ENCODE data around the gene PTPRM.

The PTPRM gene

GRCh38 chr18:8328126-8328525 is 761.0 kb downstream of the PTPRM start:
- no peak for DNase-seq (ENCODE audit: low read depth)

- peak; percentile 79 for DNase-seq (ENCODE audit: low read depth)
Measured at GRCh38 chr18:8329186-8329771, 762.2 kb downstream of the PTPRM start.

- no peak for DNase-seq (ENCODE audit: low read depth)
Measured at GRCh38 chr18:8330575-8330974, 763.5 kb downstream of the PTPRM start.

- DNase-seq (ENCODE audit: low read depth) = peak; percentile 34
Measured at GRCh38 chr18:8332286-8332685, 765.2 kb downstream of the PTPRM start.

- no peak for DNase-seq (ENCODE audit: low read depth)
Measured at GRCh38 chr18:8333961-8334360, 766.8 kb downstream of the PTPRM start.

- DNase-seq (ENCODE audit: low read depth) = no peak
Measured at GRCh38 chr18:8337211-8337610, 770.1 kb downstream of the PTPRM start.

GRCh38 chr18:8339210-8339609 is 772.1 kb downstream of the PTPRM start:
- no peak for DNase-seq (ENCODE audit: low read depth)

- peak; percentile 35 for DNase-seq (ENCODE audit: low read depth)
Measured at GRCh38 chr18:8339952-8340351, 772.8 kb downstream of the PTPRM start.

- DNase-seq (ENCODE audit: low read depth) = peak; percentile 92
Measured at GRCh38 chr18:8341481-8342230, 774.5 kb downstream of the PTPRM start.

GRCh38 chr18:8348051-8348720 is 781.1 kb downstream of the PTPRM start:
- no peak for DNase-seq (ENCODE audit: low read depth)

- no peak for DNase-seq (ENCODE audit: low read depth)
Measured at GRCh38 chr18:8349608-8350323, 782.6 kb downstream of the PTPRM start.

GRCh38 chr18:8350628-8351027 is 783.5 kb downstream of the PTPRM start:
- no peak for DNase-seq (ENCODE audit: low read depth)

- DNase-seq (ENCODE audit: low read depth) = no peak
Measured at GRCh38 chr18:8351161-8351560, 784.0 kb downstream of the PTPRM start.

- DNase-seq (ENCODE audit: low read depth) = no peak
Measured at GRCh38 chr18:8354304-8354703, 787.2 kb downstream of the PTPRM start.

GRCh38 chr18:8356001-8356400 is 788.9 kb downstream of the PTPRM start:
- DNase-seq (ENCODE audit: low read depth) = no peak

GRCh38 chr18:8357320-8357719 is 790.2 kb downstream of the PTPRM start:
- no peak for DNase-seq (ENCODE audit: low read depth)

GRCh38 chr18:8358033-8358765 is 791.1 kb downstream of the PTPRM start:
- DNase-seq (ENCODE audit: low read depth) = no peak

- no peak for DNase-seq (ENCODE audit: low read depth)
Measured at GRCh38 chr18:8359076-8359475, 792.0 kb downstream of the PTPRM start.

GRCh38 chr18:8359481-8359880 is 792.4 kb downstream of the PTPRM start:
- no peak for DNase-seq (ENCODE audit: low read depth)

GRCh38 chr18:8361941-8362471 is 794.9 kb downstream of the PTPRM start:
- DNase-seq (ENCODE audit: low read depth) = no peak

GRCh38 chr18:8362863-8363262 is 795.7 kb downstream of the PTPRM start:
- DNase-seq (ENCODE audit: low read depth) = no peak

GRCh38 chr18:8364385-8364784 is 797.3 kb downstream of the PTPRM start:
- DNase-seq (ENCODE audit: low read depth) = no peak
